AG04450 (cell line): ENCODE data around the gene MUC5AC. TPM values are rescaled to one million over a fixed set of nuclear protein-coding genes. Genes with fewer than 3 reads are reported as not detected.

ENCODE experiments used
- CTCF ChIA-PET: fragments of 300-600, 350-600 bp; formaldehyde crosslinking; extraction: SDS; loops from one replicate; lab custom pipeline; 2022; ENCODE audit warnings: antibody characterized with exemption, inconsistent platforms; lab: Charles Lee
- POLR2A ChIA-PET: fragments of 350-600 bp; formaldehyde crosslinking; extraction: SDS; loops from one replicate; lab custom pipeline; 2021; ENCODE audit warnings: antibody characterized with exemption, inconsistent platforms; lab: Yijun Ruan, JAX
- DNase-seq: peaks from one replicate; pipeline ENCODE4 v3.0.0-alpha.2; 2011; ENCODE audit warnings: low read depth, low spot score
- H3K27ac ChIP-seq: one replicate; pipeline ENCODE4 v1.5.1; 2012; ENCODE audit warnings: low read depth, low read length, control low read depth
- H3K27me3 ChIP-seq: one replicate; pipeline ENCODE4 v1.6.0; 2012; ENCODE audit warnings: low read length; ENCODE audit not compliant: control insufficient read depth, insufficient read depth
- H3K4me3 ChIP-seq: 2 replicates; pipeline ENCODE4 v1.5.1; 2011; ENCODE audit warnings: mild to moderate bottlenecking, low read depth, low read length, control low read depth
- H3K9me3 ChIP-seq: 2 replicates; pipeline ENCODE4 v1.5.1; 2012; ENCODE audit warnings: low read length; ENCODE audit not compliant: control insufficient read depth, insufficient read depth
- CTCF ChIP-seq: IDR thresholded peaks from 2 replicates; pipeline ENCODE4 v1.5.1; 2011; ENCODE audit warnings: low read depth, low read length, control low read depth, inconsistent platforms
- polyA plus RNA-seq: library from polyadenylated mRNA; depleted of rRNA; stranded (reverse); fragments of >200 nt; gene quantifications from 2 replicates; pipeline ENCODE4 v1.2.3, GENCODE V29; 2011

MUC5AC gene
- polyA plus RNA-seq, 1 experiment, result 0.01 TPM

- TF ChIP-seq CTCF, result no peak
- ChIA-PET CTCF (interaction anchor here (0.6 kb wide), 1 partner anchor 14 kb away, joined by 3 read pairs; no protein-coding TSS in a partner anchor), POLR2A (interaction anchor here (0.5 kb wide), 1 partner anchor 11 kb away, joined by 3 read pairs; no protein-coding TSS in a partner anchor)
- DNase-seq, result no peak
- H3K27ac ChIP-seq, result no peak overlapping the region
- no peaks in the 10 kb centered on the region for H3K27me3 ChIP-seq
- no peak overlapping the region for H3K4me3 ChIP-seq
- H3K9me3 ChIP-seq, result peaks cover 18% of the 10 kb centered on the region; the same call in 1 of the 2 replicates
Measured at GRCh38 chr11:1230456-1231395, 73.0 kb downstream of the MUC5AC start.

DNA sequence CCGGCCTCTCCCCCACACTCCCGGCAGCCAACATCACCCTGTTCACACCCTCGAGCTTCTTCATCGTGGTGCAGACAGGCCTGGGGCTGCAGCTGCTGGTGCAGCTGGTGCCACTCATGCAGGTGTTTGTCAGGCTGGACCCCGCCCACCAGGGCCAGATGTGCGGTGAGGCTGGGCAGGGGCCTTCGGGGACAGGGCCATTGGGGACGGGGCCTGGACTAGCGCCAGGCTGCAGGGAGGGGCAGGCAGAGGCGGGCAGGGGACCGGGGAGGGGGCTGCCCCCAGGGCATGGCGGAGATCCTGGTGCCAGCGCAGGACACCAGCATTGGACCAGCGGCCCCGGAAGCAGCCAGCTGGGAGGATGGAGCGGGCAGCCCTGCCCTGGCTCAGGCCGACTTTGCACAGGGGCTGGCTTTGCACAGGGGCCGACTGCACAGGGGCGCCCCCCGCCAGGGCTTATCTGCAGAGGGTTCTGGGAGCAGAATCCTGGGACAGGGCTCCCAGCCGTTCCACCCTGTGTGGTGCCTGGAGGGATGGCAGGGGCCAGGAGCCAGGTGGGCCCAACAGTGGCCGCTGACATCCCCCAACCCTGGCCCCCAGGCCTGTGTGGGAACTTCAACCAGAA lies 73.8 kb downstream of the MUC5AC start:
- POLR2A ChIA-PET, result interaction anchor here (0.5 kb wide), 1 partner anchor 10 kb away, joined by 3 read pairs; no protein-coding TSS in a partner anchor
- peaks cover 2% of the 10 kb centered on the region for H3K27me3 ChIP-seq
- no peak for DNase-seq
- H3K4me3 ChIP-seq, result no peak overlapping the region
- H3K27ac ChIP-seq, result no peak overlapping the region
- no peak for TF ChIP-seq CTCF
- CTCF ChIA-PET, result no interaction called here
- peaks cover 21% of the 10 kb centered on the region; the same call in 1 of the 2 replicates for H3K9me3 ChIP-seq

DNA sequence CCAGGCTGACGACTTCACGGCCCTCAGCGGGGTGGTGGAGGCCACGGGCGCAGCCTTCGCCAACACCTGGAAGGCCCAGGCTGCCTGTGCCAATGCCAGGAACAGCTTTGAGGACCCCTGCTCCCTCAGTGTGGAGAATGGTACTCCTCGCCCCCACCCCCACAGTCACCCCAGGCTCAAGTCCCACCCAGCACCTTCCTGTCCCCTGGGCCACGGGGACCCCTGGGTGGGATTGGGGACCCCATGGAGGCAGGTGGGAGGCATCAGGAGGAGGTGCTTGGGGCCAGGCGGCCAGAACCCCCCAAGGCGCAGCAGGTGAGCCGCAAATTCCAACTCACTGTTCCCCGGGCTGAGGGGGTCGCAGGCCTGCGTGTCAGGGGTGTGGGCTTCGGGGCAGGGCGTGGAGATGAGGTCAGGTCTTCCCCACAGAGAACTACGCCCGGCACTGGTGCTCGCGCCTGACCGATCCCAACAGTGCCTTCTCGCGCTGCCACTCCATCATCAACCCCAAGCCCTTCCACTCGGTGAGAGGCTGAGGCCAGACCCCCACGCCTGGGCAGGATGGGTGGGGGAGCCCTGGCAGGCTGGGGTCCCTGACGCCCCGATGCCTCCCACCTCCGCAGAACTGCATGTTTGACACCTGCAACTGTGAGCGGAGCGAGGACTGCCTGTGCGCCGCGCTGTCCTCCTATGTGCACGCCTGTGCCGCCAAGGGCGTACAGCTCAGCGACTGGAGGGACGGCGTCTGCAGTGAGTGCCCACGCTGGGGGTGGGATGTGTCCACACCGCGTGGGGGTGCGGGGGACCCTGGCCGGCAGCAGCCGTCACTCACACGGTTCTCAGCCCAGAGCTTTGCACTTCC lies 74.5 kb downstream of the MUC5AC start:
- no peak overlapping the region for H3K4me3 ChIP-seq
- no peak for DNase-seq

GRCh38 chr11:1232883-1233321 lies 75.1 kb downstream of the MUC5AC start:
- POLR2A ChIA-PET, result no interaction called here
- H3K9me3 ChIP-seq, result peaks cover 30% of the 10 kb centered on the region; the same call in 1 of the 2 replicates
- no peak overlapping the region for H3K27ac ChIP-seq
- CTCF ChIA-PET, result no interaction called here
- DNase-seq, result no peak
- peaks cover 2% of the 10 kb centered on the region for H3K27me3 ChIP-seq
- H3K4me3 ChIP-seq, result no peak overlapping the region
- no peak for TF ChIP-seq CTCF

More for the DNA sequence above, 74.5 kb downstream of the MUC5AC start:
- H3K9me3 ChIP-seq, result peaks cover 28% of the 10 kb centered on the region; the same call in 1 of the 2 replicates
- ChIA-PET POLR2A (no interaction called here), CTCF (no interaction called here)
- TF ChIP-seq CTCF, result no peak
- peaks cover 2% of the 10 kb centered on the region for H3K27me3 ChIP-seq
- H3K27ac ChIP-seq, result no peak overlapping the region
